ENCODE measurements around the gene ITGA6. TPM values are rescaled to one million over a fixed set of nuclear protein-coding genes. Genes with fewer than 3 reads are reported as not detected.

The ITGA6 gene
- total RNA-seq, 1 experiment from 2014 or later, result 93.1 TPM

DNA sequence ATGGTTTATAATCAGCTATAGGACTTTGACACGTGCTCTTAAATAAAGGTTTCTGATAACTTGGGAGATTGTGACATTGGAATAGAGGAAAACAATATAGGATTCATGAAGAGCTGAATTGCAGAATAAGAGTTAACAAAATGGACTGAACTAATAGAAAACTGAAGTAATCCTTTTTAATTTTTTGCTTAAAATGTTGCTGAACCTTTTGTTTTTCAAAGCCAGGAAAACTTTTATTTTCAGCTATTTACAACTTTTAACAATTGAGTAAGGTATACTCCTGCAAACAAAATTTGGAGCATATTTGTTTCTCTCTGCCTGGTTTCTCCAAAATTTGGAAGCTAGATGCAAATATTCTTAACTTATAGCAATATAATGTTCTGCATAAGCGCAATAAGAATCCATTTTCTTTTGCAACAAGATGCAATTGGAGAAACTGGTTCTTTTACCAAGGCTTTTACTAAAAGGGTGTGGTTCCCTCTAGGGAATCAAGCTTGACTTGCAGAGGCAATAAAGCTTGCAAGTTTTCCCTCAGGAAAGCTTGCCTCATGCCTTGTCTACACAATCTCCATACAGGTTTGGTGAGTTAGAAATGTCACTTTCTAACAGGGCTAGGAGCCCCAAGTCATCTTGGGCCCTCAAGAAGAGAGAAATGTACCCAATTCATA, 118.2 kb downstream of the ITGA6 start:
- ChIA-PET CTCF (no interaction called here), RAD21 (ENCODE audit: low non-redundant PET in 1 of 2, low total read pairs in 2 of 2, uncharacterized antibody in 2 of 2, unreplicated experiment in 2 of 2) (interaction anchor here in 1 of 2 experiments (0.6 kb wide), 1 partner anchor 419 kb away, joined by 5 read pairs; no protein-coding TSS in a partner anchor)
- ATAC-seq, result no peak

More for the DNA sequence above, 118.2 kb downstream of the ITGA6 start:
- no TSS peak for BruUV-seq (replicated peaks)
- H3K4me2 ChIP-seq (ENCODE audit: low read length), result no peak overlapping the region
- no peak for DNase-seq (ENCODE audit: low read depth, low spot score)
- H3K79me2 ChIP-seq (ENCODE audit: insufficient read depth, low read length), result no peaks in the 10 kb centered on the region
- 0 out of 4 replicates have a peak, but pooled peaks cover 0 to 3% of the 10 kb centered on the region in 2 experiments for H3K9me3 ChIP-seq (ENCODE audit: control insufficient read depth in 1 of 2, insufficient read depth in 1 of 2, low read depth in 1 of 2, low read length in 2 of 2)
- no peak overlapping the region for H3K27ac ChIP-seq (ENCODE audit: low read depth, low read length)
- no peaks in the 10 kb centered on the region for H4K20me1 ChIP-seq (ENCODE audit: insufficient read depth)
- H3K4me1 ChIP-seq (ENCODE audit: control insufficient read depth in 1 of 2, insufficient read depth in 2 of 2, low read length in 2 of 2), result no peaks in the 10 kb centered on the region
- H3K9me2 ChIP-seq (ENCODE audit: insufficient read depth), result no peaks in the 10 kb centered on the region
- H3K36me3 ChIP-seq (ENCODE audit: control insufficient read depth in 1 of 2, insufficient read depth in 2 of 2, low read length in 2 of 2), result no peaks in the 10 kb centered on the region
- no peak for TF ChIP-seq YY1 (IDR thresholded peaks at IDR 0.05; ENCODE audit: extremely low read depth, insufficient replicate concordance, low read depth, low read length)
- TF ChIP-seq TCF7L2 (IDR thresholded peaks at IDR 0.05; ENCODE audit: borderline replicate concordance, extremely low read depth, insufficient read depth, insufficient read length), result no peak
- no peak for TF ChIP-seq ZFX (IDR thresholded peaks at IDR 0.05)
- no peak for TF ChIP-seq FOSL1 (IDR thresholded peaks at IDR 0.05; ENCODE audit: low read depth)
- no peak for TF ChIP-seq EZH2phosphoT487 (IDR thresholded peaks at IDR 0.05; ENCODE audit: borderline replicate concordance)
- no peak for TF ChIP-seq POLR2A (IDR thresholded peaks at IDR 0.05; ENCODE audit: borderline replicate concordance, extremely low read depth, insufficient read depth, insufficient read length)
- TF ChIP-seq EZH2 (IDR thresholded peaks at IDR 0.05), result no peak
- TF ChIP-seq, protein P1, sequence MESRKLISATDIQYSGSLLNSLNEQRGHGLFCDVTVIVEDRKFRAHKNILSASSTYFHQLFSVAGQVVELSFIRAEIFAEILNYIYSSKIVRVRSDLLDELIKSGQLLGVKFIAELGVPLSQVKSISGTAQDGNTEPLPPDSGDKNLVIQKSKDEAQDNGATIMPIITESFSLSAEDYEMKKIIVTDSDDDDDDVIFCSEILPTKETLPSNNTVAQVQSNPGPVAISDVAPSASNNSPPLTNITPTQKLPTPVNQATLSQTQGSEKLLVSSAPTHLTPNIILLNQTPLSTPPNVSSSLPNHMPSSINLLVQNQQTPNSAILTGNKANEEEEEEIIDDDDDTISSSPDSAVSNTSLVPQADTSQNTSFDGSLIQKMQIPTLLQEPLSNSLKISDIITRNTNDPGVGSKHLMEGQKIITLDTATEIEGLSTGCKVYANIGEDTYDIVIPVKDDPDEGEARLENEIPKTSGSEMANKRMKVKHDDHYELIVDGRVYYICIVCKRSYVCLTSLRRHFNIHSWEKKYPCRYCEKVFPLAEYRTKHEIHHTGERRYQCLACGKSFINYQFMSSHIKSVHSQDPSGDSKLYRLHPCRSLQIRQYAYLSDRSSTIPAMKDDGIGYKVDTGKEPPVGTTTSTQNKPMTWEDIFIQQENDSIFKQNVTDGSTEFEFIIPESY (IDR thresholded peaks at IDR 0.05; ENCODE audit: extremely low read depth, insufficient replicate concordance, low read length), result no peak
- TF ChIP-seq, protein P2, sequence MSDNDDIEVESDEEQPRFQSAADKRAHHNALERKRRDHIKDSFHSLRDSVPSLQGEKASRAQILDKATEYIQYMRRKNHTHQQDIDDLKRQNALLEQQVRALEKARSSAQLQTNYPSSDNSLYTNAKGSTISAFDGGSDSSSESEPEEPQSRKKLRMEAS (IDR thresholded peaks at IDR 0.05), result no peak
- no peak for TF ChIP-seq SRF (IDR thresholded peaks at IDR 0.05; ENCODE audit: low read depth)
- no peak for TF ChIP-seq CEBPB (IDR thresholded peaks at IDR 0.05; ENCODE audit: low read depth)
- TF ChIP-seq, protein P3, sequence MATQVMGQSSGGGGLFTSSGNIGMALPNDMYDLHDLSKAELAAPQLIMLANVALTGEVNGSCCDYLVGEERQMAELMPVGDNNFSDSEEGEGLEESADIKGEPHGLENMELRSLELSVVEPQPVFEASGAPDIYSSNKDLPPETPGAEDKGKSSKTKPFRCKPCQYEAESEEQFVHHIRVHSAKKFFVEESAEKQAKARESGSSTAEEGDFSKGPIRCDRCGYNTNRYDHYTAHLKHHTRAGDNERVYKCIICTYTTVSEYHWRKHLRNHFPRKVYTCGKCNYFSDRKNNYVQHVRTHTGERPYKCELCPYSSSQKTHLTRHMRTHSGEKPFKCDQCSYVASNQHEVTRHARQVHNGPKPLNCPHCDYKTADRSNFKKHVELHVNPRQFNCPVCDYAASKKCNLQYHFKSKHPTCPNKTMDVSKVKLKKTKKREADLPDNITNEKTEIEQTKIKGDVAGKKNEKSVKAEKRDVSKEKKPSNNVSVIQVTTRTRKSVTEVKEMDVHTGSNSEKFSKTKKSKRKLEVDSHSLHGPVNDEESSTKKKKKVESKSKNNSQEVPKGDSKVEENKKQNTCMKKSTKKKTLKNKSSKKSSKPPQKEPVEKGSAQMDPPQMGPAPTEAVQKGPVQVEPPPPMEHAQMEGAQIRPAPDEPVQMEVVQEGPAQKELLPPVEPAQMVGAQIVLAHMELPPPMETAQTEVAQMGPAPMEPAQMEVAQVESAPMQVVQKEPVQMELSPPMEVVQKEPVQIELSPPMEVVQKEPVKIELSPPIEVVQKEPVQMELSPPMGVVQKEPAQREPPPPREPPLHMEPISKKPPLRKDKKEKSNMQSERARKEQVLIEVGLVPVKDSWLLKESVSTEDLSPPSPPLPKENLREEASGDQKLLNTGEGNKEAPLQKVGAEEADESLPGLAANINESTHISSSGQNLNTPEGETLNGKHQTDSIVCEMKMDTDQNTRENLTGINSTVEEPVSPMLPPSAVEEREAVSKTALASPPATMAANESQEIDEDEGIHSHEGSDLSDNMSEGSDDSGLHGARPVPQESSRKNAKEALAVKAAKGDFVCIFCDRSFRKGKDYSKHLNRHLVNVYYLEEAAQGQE (IDR thresholded peaks at IDR 0.05; ENCODE audit: low read depth), result no peak
- no peak for TF ChIP-seq RAD21 (IDR thresholded peaks at IDR 0.05; ENCODE audit: low read depth)
- POLR2A ChIA-PET, result no interaction called here
- no peak overlapping the region for H2AFZ ChIP-seq (ENCODE audit: low read depth, low read length, poor library complexity, severe bottlenecking)
- H3K9ac ChIP-seq (ENCODE audit: low read length), result no peak overlapping the region
- no peaks in the 10 kb centered on the region for H3K27me3 ChIP-seq (ENCODE audit: insufficient read depth, low read length)
- intact Hi-C loops (cut with micrococcal nuclease), result no loop called here
- no peak overlapping the region for H3K4me3 ChIP-seq (replicated peaks in 1 of 2; ENCODE audit: low read depth in 1 of 2, low read length in 2 of 2)

Data from HCT116 (cell line).